ENCODE measurements around the gene CATSPER2.
"Not testable (repeated sequence)": the region's sequence is repeated elsewhere in the genome, so short reads cannot be mapped to it uniquely, and the experiment has no call there.

Gene CATSPER2

GRCh38 chr15:43648649-43649429 is at the start of gene CATSPER2:
Gene CATSPER2 (minus strand): TSS chr15:43648844. CDS start chr15:43648061, 783 bp downstream.
- DNase-seq (ENCODE audit: low spot score), result peak; percentile 6
- no peak for TF ChIP-seq CTCF (IDR thresholded peaks at IDR 0.05; ENCODE audit: extremely low read depth, missing control alignments)

- DNase-seq (ENCODE audit: low spot score), result not testable (repeated sequence)
Measured at GRCh38 chr15:43693148-43694022, 44.7 kb upstream of the CATSPER2 start, which contains the start of gene CKMT1A. Gene CKMT1A (plus strand): TSS chr15:43693859. CDS start chr15:43694051, 192 bp downstream.

GRCh38 chr15:43692679-43693078 is 44.0 kb upstream of the CATSPER2 start:
- DNase-seq (ENCODE audit: low spot score), result not testable (repeated sequence)

- not testable (repeated sequence) for DNase-seq (ENCODE audit: low spot score)
Measured at GRCh38 chr15:43689604-43690301, 41.1 kb upstream of the CATSPER2 start.

GRCh38 chr15:43674175-43674574 is 25.5 kb upstream of the CATSPER2 start:
- DNase-seq (ENCODE audit: low spot score), result not testable (repeated sequence)

- not testable (repeated sequence) for DNase-seq (ENCODE audit: low spot score)
Measured at GRCh38 chr15:43666177-43666576, 17.5 kb upstream of the CATSPER2 start.

- not testable (repeated sequence) for DNase-seq (ENCODE audit: low spot score)
Measured at GRCh38 chr15:43663333-43663732, 14.7 kb upstream of the CATSPER2 start.

GRCh38 chr15:43662293-43662692 is 13.6 kb upstream of the CATSPER2 start:
- DNase-seq (ENCODE audit: low spot score), result not testable (repeated sequence)

GRCh38 chr15:43659727-43660126 is 11.1 kb upstream of the CATSPER2 start:
- not testable (repeated sequence) for DNase-seq (ENCODE audit: low spot score)

- DNase-seq (ENCODE audit: low spot score), result not testable (repeated sequence)
Measured at GRCh38 chr15:43649430-43649926, 834 bp upstream of the CATSPER2 start.

- DNase-seq (ENCODE audit: low spot score), result peak; percentile 17
Measured at GRCh38 chr15:43638464-43639204, 10.0 kb downstream of the CATSPER2 start.

GRCh38 chr15:43626937-43627336 is 21.7 kb downstream of the CATSPER2 start:
- not testable (repeated sequence) for DNase-seq (ENCODE audit: low spot score)

- DNase-seq (ENCODE audit: low spot score), result no peak
- no peak for TF ChIP-seq CTCF (IDR thresholded peaks at IDR 0.05; ENCODE audit: extremely low read depth, missing control alignments)
Measured at GRCh38 chr15:43625106-43625505, 23.5 kb downstream of the CATSPER2 start.

GRCh38 chr15:43622068-43622799 is 26.4 kb downstream of the CATSPER2 start:
- not testable (repeated sequence) for DNase-seq (ENCODE audit: low spot score)

GRCh38 chr15:43618700-43619099 is 29.9 kb downstream of the CATSPER2 start, which contains the start of gene STRC:
Gene STRC (minus strand): TSS chr15:43618800. CDS start chr15:43618722, 78 bp downstream.
- DNase-seq (ENCODE audit: low spot score), result not testable (repeated sequence)

GRCh38 chr15:43617750-43618149 is 30.9 kb downstream of the CATSPER2 start:
- DNase-seq (ENCODE audit: low spot score), result not testable (repeated sequence)
